HG03095 (cell line): ENCODE results near the gene VDR.
A peak's percentile ranks its signal among the peaks of the same experiment; 100 is the strongest.

ENCODE experiments used
- ATAC-seq: cut with Tn5 transposase; IDR thresholded peaks from one replicate; pipeline ENCODE4 v1.9.1; 2021; ENCODE audit warnings: moderate library complexity; ENCODE audit not compliant: unreplicated experiment

VDR gene

DNA sequence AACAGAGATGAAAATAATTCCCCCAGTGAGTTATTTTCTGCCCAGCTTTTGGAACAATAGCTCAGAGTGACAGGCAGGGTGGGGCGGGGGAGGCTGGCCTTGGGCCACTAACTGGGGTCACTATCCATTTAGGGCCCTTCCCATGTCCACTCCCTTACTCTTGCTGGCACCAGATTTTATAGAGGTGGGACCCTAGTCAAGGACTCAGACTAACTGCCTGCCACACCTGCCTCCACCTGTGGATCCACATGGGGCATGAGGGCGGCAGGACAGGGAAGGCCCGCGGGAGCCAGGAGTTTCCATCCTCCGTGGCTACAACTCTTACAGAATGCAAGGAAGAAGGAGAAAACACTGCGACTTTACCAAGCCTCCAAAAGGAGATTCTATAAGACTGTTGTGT, 10.1 kb downstream of the VDR start:
- ATAC-seq = no peak

DNA sequence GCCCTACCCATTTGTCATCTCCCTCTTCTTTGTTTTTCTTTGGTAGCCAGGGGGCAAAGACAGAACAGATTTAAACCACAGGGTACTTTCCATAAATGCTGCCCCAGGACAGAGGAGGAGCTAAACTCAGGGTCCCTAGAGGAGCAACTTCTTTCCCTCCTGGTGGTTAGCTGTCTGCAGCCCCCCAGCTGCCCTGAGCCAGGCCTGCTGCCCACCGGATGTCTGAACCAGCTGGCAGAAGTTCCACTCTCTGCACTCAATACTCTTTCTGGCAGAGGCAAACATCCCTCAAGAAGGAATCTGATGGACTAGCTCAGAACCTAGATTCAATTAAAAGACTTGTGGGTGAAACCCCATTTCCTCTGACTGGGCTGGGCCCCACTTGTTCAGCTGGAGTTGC, 10.7 kb downstream of the VDR start:
- no peak for ATAC-seq

- ATAC-seq = no peak
These were observed 12.0 kb downstream of the VDR start for GRCh38 chr12:47892819-47893218.

- no peak for ATAC-seq
These were observed 13.4 kb downstream of the VDR start for GRCh38 chr12:47891356-47891755.

DNA sequence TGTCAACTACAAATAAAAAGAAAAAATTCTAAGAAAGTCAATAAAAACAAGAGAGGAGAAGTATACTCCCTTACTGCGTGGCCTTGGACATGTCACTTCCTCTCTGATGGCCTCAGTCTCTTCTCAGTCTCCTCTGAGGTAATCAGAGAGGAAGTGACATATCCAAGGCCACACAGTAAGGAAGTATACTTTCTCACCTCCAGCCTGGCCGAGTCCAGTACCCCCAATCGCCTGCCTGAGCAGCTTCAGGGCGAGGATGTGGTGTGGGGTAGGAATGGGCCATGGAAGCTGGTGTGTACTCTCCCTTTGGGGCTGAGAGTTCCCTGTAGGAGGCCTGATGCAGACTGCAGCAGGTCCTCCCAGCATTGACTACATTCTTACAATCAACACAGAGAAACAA, 15.8 kb downstream of the VDR start:
- no peak for ATAC-seq

GRCh38 chr12:47888153-47888819, 16.5 kb downstream of the VDR start:
- no peak for ATAC-seq

- ATAC-seq = no peak
These were observed 17.3 kb downstream of the VDR start for GRCh38 chr12:47887529-47887928.

- ATAC-seq = no peak
These were observed 18.1 kb downstream of the VDR start for GRCh38 chr12:47886510-47887240.

DNA sequence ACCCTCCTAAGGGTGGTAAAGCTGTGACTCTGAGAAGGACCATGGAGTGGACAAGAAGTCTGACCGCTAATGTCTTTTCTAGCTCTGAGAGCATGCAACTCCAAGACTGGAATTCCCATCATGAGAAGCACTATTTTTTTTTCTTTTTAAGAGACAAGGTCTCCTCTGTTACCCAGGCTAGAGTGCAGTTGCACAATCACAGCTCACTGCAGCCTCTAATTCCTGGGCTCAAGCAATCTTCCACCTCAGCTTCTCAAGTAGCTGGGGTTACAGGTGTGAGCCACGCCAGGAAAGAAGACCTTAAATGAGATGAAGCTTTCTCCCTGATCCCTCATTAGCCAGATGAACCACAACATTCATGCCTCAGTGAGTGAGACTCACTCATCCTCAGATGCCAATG, 19.2 kb downstream of the VDR start:
- no peak for ATAC-seq

DNA sequence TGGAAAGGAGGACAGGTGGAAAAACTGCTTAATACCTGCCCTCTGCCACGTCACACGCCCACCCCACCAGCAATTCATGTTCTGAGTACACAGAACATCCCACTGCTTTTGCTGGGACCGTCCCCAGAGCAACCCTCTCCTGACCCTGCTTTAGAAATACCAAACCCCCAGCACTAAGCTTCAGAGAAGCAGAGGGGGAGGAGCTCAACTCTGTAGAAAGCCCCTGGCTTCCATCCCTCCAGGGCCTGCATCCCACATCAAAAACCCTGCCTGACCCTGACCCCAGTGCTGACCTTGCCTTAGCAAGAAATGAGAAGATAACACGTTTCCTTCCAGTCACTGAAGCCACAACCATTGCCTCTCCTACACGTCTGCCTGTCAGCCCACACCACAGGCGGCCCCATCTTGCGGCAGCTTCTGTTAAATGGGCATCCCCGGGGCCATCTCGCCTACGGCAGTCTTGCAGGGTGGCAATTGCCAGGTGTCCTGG, 19.7 kb downstream of the VDR start:
- ATAC-seq = peak; percentile 46

GRCh38 chr12:47884501-47884900, 20.3 kb downstream of the VDR start:
- no peak for ATAC-seq

GRCh38 chr12:47883663-47884195, 21.1 kb downstream of the VDR start:
- no peak for ATAC-seq

GRCh38 chr12:47882781-47883546, 21.8 kb downstream of the VDR start:
- peak; percentile 77 for ATAC-seq

DNA sequence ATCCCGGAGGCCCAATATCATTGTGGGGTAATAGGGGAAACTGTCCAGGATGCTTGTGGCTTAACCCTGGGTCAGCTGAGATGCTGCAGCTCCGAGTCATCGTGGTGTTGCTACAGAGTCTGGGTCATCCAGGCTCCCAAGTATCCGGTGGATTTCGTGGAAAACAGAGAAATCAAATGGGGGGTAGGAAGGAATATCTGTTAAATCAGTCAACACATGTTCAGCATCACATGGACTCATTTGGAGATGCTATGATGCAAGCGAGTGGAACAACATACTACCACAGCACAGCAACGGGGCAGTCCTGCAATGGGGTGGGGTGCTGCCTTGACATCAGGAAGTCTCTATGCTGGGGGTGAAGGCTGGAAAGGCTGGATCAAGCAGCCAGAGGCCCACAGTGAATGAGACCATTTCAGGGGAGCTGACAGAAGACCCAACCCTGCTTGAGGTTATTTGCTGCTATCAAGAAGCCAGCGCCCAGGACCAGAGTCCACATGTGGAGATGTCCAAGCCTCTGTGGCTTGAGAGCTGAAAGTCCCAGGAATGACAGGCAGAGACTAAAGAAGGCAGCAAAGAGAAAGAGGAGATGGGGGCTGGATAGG, 22.9 kb downstream of the VDR start:
- ATAC-seq = no peak

- no peak for ATAC-seq
These were observed 23.7 kb downstream of the VDR start for GRCh38 chr12:47881051-47881450.

DNA sequence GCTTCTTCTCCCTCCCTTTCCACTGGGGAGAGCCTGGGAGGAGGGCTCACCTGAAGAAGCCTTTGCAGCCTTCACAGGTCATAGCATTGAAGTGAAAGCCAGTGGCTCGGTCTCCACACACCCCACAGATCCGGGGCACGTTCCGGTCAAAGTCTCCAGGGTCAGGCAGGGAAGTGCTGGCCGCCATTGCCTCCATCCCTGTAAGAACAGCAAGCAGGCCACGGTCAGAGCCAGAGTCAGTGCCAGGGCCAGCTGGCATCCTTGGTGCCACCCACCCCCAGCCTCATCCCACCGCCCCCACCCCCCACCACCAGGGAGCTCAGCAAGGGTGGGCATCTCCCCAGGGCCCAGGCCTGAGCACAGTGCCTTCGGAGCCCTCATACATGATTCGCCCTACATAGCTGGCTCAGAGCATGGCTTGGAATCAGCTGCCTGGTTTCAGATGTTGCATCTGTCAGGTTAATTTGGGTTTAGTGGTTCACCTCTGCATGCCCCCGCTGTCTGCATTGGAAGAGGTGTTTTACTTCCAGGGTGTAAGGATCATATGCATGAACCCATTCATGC, 25.8 kb downstream of the VDR start:
- no peak for ATAC-seq

GRCh38 chr12:47878293-47878917, 26.4 kb downstream of the VDR start:
- no peak for ATAC-seq

DNA sequence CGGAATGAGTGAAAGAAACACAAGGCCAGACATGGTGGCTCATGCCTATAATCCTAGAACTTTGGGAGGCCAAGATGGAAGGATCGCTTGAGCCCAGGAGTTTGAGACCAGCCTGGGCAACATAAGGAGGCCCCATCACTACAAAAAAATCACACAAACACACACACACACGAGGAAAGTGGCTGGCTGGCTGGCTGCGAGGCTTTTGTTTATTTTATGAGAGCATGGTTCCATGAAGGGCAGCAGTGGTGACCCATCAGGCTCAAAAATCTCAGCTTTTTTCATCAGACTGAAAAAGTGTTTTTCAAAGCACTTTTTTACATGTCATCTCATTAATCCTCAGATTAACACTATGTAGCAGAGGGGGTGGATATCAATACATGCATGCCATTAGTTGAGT, 27.7 kb downstream of the VDR start:
- no peak for ATAC-seq

- no peak for ATAC-seq
These were observed 28.3 kb downstream of the VDR start for GRCh38 chr12:47876440-47876960.
